H1 (cell line): Measurements from ENCODE around the gene STH. TPM values are rescaled to one million over a fixed set of nuclear protein-coding genes. Genes with fewer than 3 reads are reported as not detected.

Source experiments
- CTCF ChIA-PET: fragments of 300-600 bp; sonication (Branson Sonifier 250); formaldehyde crosslinking; loops from one replicate; lab custom pipeline; 2021; ENCODE audit not compliant: partially characterized antibody; lab: Charles Lee
- POLR2A ChIA-PET: fragments of 300-600 bp; sonication (Branson Sonifier 250); formaldehyde crosslinking; loops from one replicate; lab custom pipeline; 2021; ENCODE audit warnings: inconsistent platforms; ENCODE audit not compliant: partially characterized antibody; lab: Charles Lee
- DNase-seq, 2 experiments: peaks; one replicate each; pipeline versions ENCODE4 v3.0.0 to v3.0.0-alpha.2; 2010 to 2022; ENCODE audit warnings: low spot score in 2 of 2, low read depth in 1 of 2, mixed read lengths in 1 of 2
- FAIRE-seq: peaks from 2 replicates; lab custom pipeline; 2011; peaks lifted over from hg19 to GRCh38; lab: Jason Lieb, UNC
- H2AFZ ChIP-seq: 2 replicates; pipeline ENCODE4 v1.8.1; 2012; ENCODE audit warnings: low read length, inconsistent platforms
- H2AK5ac ChIP-seq: 2 replicates; pipeline ENCODE4 v1.6.1; 2013; ENCODE audit warnings: low read depth, low read length
- H2BK120ac ChIP-seq: replicated peaks from 2 replicates; pipeline ENCODE3; 2013; ENCODE audit warnings: low read depth, low read length, inconsistent platforms
- H2BK12ac ChIP-seq: 2 replicates; pipeline ENCODE4 v1.6.1; 2013; ENCODE audit warnings: low read depth, low read length
- H2BK15ac ChIP-seq: 2 replicates; pipeline ENCODE4 v1.6.1; 2013; ENCODE audit warnings: low read length
- H2BK20ac ChIP-seq: 2 replicates; pipeline ENCODE4 v1.6.1; 2013; ENCODE audit warnings: low read length
- H2BK5ac ChIP-seq: 2 replicates; pipeline ENCODE4 v1.6.1; 2013; ENCODE audit warnings: low read depth, low read length
- H3K14ac ChIP-seq: 2 replicates; pipeline ENCODE4 v1.6.1; 2013; ENCODE audit warnings: inconsistent platforms; ENCODE audit not compliant: insufficient read length
- H3K18ac ChIP-seq: 2 replicates; pipeline ENCODE4 v1.6.1; 2013; ENCODE audit warnings: low read length; ENCODE audit errors: extremely low read depth
- H3K23ac ChIP-seq: 2 replicates; pipeline ENCODE4 v1.6.1; 2013; ENCODE audit warnings: inconsistent platforms; ENCODE audit not compliant: insufficient read length
- H3K23me2 ChIP-seq: 2 replicates; pipeline ENCODE4 v1.6.1; 2013; ENCODE audit warnings: low read depth, low read length
- H3K27ac ChIP-seq: 2 replicates; pipeline ENCODE4 v1.6.1; 2011; ENCODE audit warnings: low read depth, low read length, inconsistent platforms
- H3K27me3 ChIP-seq, 4 experiments: replicated peaks in 1 of 4; 1 replicate in 1 of 4; 2 replicates in 3 of 4; pipeline versions ENCODE4 v1.6.1 to v1.8.1; 2011 to 2013; ENCODE audit warnings: low read length in 3 of 4, mild to moderate bottlenecking in 3 of 4, inconsistent platforms in 2 of 4, mixed read lengths in 2 of 4, moderate library complexity in 1 of 4; ENCODE audit not compliant: control insufficient read depth in 3 of 4, insufficient read depth in 3 of 4; ENCODE audit errors: extremely low read depth in 1 of 4
- H3K36me3 ChIP-seq, 4 experiments: 2 replicates each; pipeline versions ENCODE4 v1.6.1 to v1.8.1; 2011 to 2013; ENCODE audit warnings: mild to moderate bottlenecking in 4 of 4, low read length in 3 of 4, moderate library complexity in 2 of 4, control low read depth in 1 of 4, inconsistent platforms in 1 of 4; ENCODE audit not compliant: insufficient read depth in 4 of 4, control insufficient read depth in 2 of 4
- H3K4ac ChIP-seq: replicated peaks from 2 replicates; pipeline ENCODE3; 2013; ENCODE audit warnings: low read length, low read depth, mixed read lengths, inconsistent platforms; ENCODE audit not compliant: insufficient read length
- H3K4me1 ChIP-seq, 4 experiments: replicated peaks in 1 of 4; 1 replicate in 1 of 4; 2 replicates in 3 of 4; pipeline versions ENCODE4 v1.6.1 to v1.8.1; 2011 to 2013; ENCODE audit warnings: low read length in 3 of 4, inconsistent platforms in 2 of 4, mixed read lengths in 1 of 4; ENCODE audit not compliant: insufficient read depth in 4 of 4, control insufficient read depth in 3 of 4
- H3K4me2 ChIP-seq, 2 experiments: 2 replicates each; pipeline versions ENCODE4 v1.6.1 to v1.8.1; 2011 to 2013; ENCODE audit warnings: low read depth in 2 of 2, low read length in 2 of 2, control low read depth in 1 of 2, inconsistent platforms in 1 of 2, mild to moderate bottlenecking in 1 of 2; ENCODE audit not compliant: insufficient read depth in 1 of 2
- H3K4me3 ChIP-seq, 4 experiments: fragments of 200-600, 300-600 bp in 1 of 4; sonication (generic), shearing (Covaris generic), sonication (Bioruptor Twin) in 1 of 4; 2 replicates each; pipeline versions ENCODE4 v1.5.1 to v1.8.1; 2011 to 2016; ENCODE audit warnings: low read length in 4 of 4, low read depth in 3 of 4, control low read depth in 2 of 4, inconsistent platforms in 2 of 4, mild to moderate bottlenecking in 2 of 4, mixed read lengths in 1 of 4, moderate library complexity in 1 of 4; ENCODE audit not compliant: insufficient read depth in 2 of 4; ENCODE audit errors: extremely low read depth in 1 of 4
- H3K56ac ChIP-seq: replicated peaks from 2 replicates; pipeline ENCODE3; 2013; ENCODE audit warnings: low read depth, mild to moderate bottlenecking, mixed read lengths, low read length, inconsistent platforms; ENCODE audit not compliant: insufficient read length
- H3K79me1 ChIP-seq: 2 replicates; pipeline ENCODE4 v1.6.1; 2013; ENCODE audit warnings: low read depth, low read length, control low read depth
- H3K79me2 ChIP-seq, 2 experiments: 2 replicates each; pipeline versions ENCODE4 v1.6.1 to v1.8.1; 2012 to 2013; ENCODE audit warnings: low read length in 2 of 2, mild to moderate bottlenecking in 2 of 2, inconsistent platforms in 1 of 2; ENCODE audit not compliant: insufficient read depth in 2 of 2, control insufficient read depth in 1 of 2
- H3K9ac ChIP-seq, 4 experiments: replicated peaks in 1 of 4; 1 replicate in 1 of 4; 2 replicates in 3 of 4; pipeline versions ENCODE4 v1.6.1 to v1.8.1; 2011 to 2013; ENCODE audit warnings: low read depth in 3 of 4, low read length in 3 of 4, control low read depth in 2 of 4, mild to moderate bottlenecking in 2 of 4, moderate library complexity in 2 of 4, inconsistent platforms in 1 of 4; ENCODE audit errors: extremely low read depth in 1 of 4
- H3K9me3 ChIP-seq, 2 experiments: 2 replicates each; pipeline versions ENCODE4 v1.6.1 to v1.8.1; 2012 to 2013; ENCODE audit warnings: mild to moderate bottlenecking in 2 of 2, moderate library complexity in 2 of 2, control low read depth in 1 of 2, inconsistent platforms in 1 of 2, low read depth in 1 of 2, low read length in 1 of 2, mixed read lengths in 1 of 2; ENCODE audit not compliant: insufficient read depth in 2 of 2
- H4K20me1 ChIP-seq, 2 experiments: replicated peaks in 1 of 2; 2 replicates each; pipeline versions ENCODE3 to v1.8.1; 2011 to 2013; ENCODE audit warnings: inconsistent platforms in 2 of 2, low read length in 2 of 2, mild to moderate bottlenecking in 1 of 2; ENCODE audit not compliant: insufficient read depth in 2 of 2, control insufficient read depth in 1 of 2
- H4K5ac ChIP-seq: 2 replicates; pipeline ENCODE4 v1.6.1; 2013; ENCODE audit warnings: low read length, low read depth, mixed read lengths, inconsistent platforms; ENCODE audit not compliant: insufficient read length
- H4K8ac ChIP-seq: 2 replicates; pipeline ENCODE4 v1.8.0; 2013; ENCODE audit warnings: mild to moderate bottlenecking, moderate library complexity, low read length, inconsistent platforms; ENCODE audit not compliant: insufficient read depth; ENCODE audit errors: extremely low read depth
- H4K91ac ChIP-seq: replicated peaks from 2 replicates; pipeline ENCODE3; 2013; ENCODE audit warnings: low read length, mixed read lengths, inconsistent platforms; ENCODE audit not compliant: insufficient read length
- BCL11A ChIP-seq, 2 experiments: IDR thresholded peaks; one replicate each; pipeline ENCODE4 v1.6.1; 2011; ENCODE audit warnings: low read depth in 2 of 2, low read length in 2 of 2, mild to moderate bottlenecking in 2 of 2
- CTBP2 ChIP-seq: IDR thresholded peaks from 2 replicates; pipeline ENCODE4 v1.7.0; 2011; ENCODE audit warnings: borderline replicate concordance, mild to moderate bottlenecking, moderate library complexity, mixed read lengths, low read length; ENCODE audit not compliant: insufficient read depth, insufficient read length
- EGR1 ChIP-seq: IDR thresholded peaks from 2 replicates; pipeline ENCODE4 v1.6.1; 2011; ENCODE audit warnings: low read depth, low read length, borderline replicate concordance
- KDM5A ChIP-seq: fragments of 200-600 bp; IDR thresholded peaks from 2 replicates; pipeline ENCODE4 v1.7.1; 2012; ENCODE audit warnings: mild to moderate bottlenecking, low read length, inconsistent platforms, mixed read lengths
- NANOG ChIP-seq: IDR thresholded peaks from 2 replicates; pipeline ENCODE4 v1.6.1; 2011; ENCODE audit warnings: low read length, low read depth, mild to moderate bottlenecking, inconsistent platforms; ENCODE audit not compliant: insufficient read depth, poor library complexity, severe bottlenecking
- RBBP5 ChIP-seq: IDR thresholded peaks from 2 replicates; pipeline ENCODE4 v1.7.1; 2012; ENCODE audit warnings: low read depth, mild to moderate bottlenecking, inconsistent platforms, low read length, moderate library complexity, borderline replicate concordance
- SP4 ChIP-seq: IDR thresholded peaks from 2 replicates; pipeline ENCODE4 v1.6.1; 2012; ENCODE audit warnings: low read length, inconsistent platforms
- ZNF274 ChIP-seq: IDR thresholded peaks from 2 replicates; pipeline ENCODE4 v1.7.0; 2012; ENCODE audit warnings: low read length, borderline replicate concordance; ENCODE audit errors: extremely low read depth
- WGBS, 2 experiments: shearing (Covaris generic) in 1 of 2; methylation state at CpG; one replicate each; pipeline versions ENCODE4 v1.1.6 to v1.1.7; 2013 to 2015; ENCODE audit warnings: low lambda C conversion rate in 2 of 2, mixed read lengths in 2 of 2, inconsistent platforms in 1 of 2, low coverage in 1 of 2, missing lambda C conversion rate in 1 of 2; ENCODE audit not compliant: insufficient replicate concordance in 2 of 2, insufficient coverage in 1 of 2, insufficient read length in 1 of 2; ENCODE audit errors: extremely low coverage in 1 of 2, missing lambda C conversion rate in 1 of 2; 5-methylcytosine and 5-hydroxymethylcytosine counted together
- polyA plus RNA-seq, 7 experiments: library from polyadenylated mRNA; depleted of rRNA in 3 of 7; stranded (reverse) in 5 of 7; unstranded in 2 of 7; fragments of >200 nt in 5 of 7; fragments of 200-250 nt in 2 of 7; gene quantifications; 1 replicate in 5 of 7; 2 replicates in 1 of 7; 4 replicates in 1 of 7; pipeline versions ENCODE4 v1.2.1 to v1.2.3, GENCODE V29; 2011 to 2013; ENCODE audit warnings: missing spikeins in 2 of 7, mixed read lengths in 2 of 7
- total RNA-seq: library from RNA; stranded (reverse); fragmentation: NEBNext Ultra II Directional; extraction: Animal tissue kit (Norgen Biotek cat#: 25700); gene quantifications from 2 replicates; pipeline ENCODE4 v1.2.1, GENCODE V29; 2021
- TF ChIP-seq, protein P1 (sequence below), 3 experiments: IDR thresholded peaks; 1 replicate in 2 of 3; 2 replicates in 1 of 3; pipeline versions ENCODE4 v1.5.1 to v1.6.1; 2011; ENCODE audit warnings: low read length in 3 of 3, mild to moderate bottlenecking in 3 of 3, inconsistent platforms in 2 of 3, low read depth in 1 of 3, moderate library complexity in 1 of 3; ENCODE audit not compliant: insufficient read depth in 1 of 3; ENCODE audit errors: control extremely low read depth in 1 of 3
- TF ChIP-seq, protein P2 (sequence below): IDR thresholded peaks from 2 replicates; pipeline ENCODE4 v1.6.1; 2012; ENCODE audit warnings: inconsistent platforms

Gene STH
- total and polyA plus RNA-seq, 2 of the 8 experiments (the other 6 are each of a cell fraction or from before 2014, with no cell fraction given) = not detected

DNA sequence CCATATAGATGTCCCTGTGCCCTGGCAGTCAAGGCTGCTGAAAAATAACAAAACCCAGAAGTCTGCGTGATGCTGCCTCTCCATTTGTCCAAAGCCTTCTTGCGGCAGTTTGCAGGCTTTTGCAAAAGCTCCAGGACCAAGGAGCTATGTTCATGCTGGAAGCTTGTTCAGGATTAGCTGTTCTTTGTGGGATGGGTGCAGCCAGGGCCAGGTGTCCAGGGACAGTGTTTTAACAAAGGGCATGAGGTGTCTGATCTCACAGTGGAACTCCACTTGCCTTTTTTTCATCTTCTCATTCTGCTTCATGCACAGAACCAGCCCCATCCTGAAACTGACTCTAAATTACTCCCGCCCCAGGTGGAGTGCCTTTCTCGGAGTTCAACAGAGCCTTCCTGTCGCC, 31.7 kb upstream of the STH start:
- no peak overlapping the region for H3K4me2 ChIP-seq
- H2BK120ac ChIP-seq = no peak overlapping the region
- no peak for FAIRE-seq
- H3K9me3 ChIP-seq = no peaks in the 10 kb centered on the region
- H3K23ac ChIP-seq = no peak overlapping the region
- H2BK20ac ChIP-seq = no peak overlapping the region
- no peak overlapping the region for H3K56ac ChIP-seq
- no peak overlapping the region for H4K91ac ChIP-seq
- peaks cover 0 to 3% (median 0%) of the 10 kb centered on the region in 4 experiments; a peak in 1 of 7 replicates for H3K4me1 ChIP-seq
- H4K5ac ChIP-seq = no peak overlapping the region
- no peak overlapping the region for H4K8ac ChIP-seq
- H3K36me3 ChIP-seq = no peaks in the 10 kb centered on the region
- H3K18ac ChIP-seq = no peak overlapping the region
- H3K23me2 ChIP-seq = peaks cover 10% of the 10 kb centered on the region; the same call in 1 of the 2 replicates
- H3K27ac ChIP-seq = no peak overlapping the region
- no peak overlapping the region for H3K4ac ChIP-seq
- H3K79me1 ChIP-seq = no peaks in the 10 kb centered on the region
- H2BK12ac ChIP-seq = no peak overlapping the region
- no peaks in the 10 kb centered on the region for H4K20me1 ChIP-seq
- H3K9ac ChIP-seq = no peak overlapping the region
- H3K4me3 ChIP-seq = no peak overlapping the region
- POLR2A ChIA-PET = interaction anchor here (0.6 kb wide), 1 partner anchor 325 kb away, joined by 5 read pairs; no protein-coding TSS in a partner anchor
- 87% methylated on average over 5 of the region's 5 CpGs; no CpG with 5 or more reads in 1 of the 2 experiments for WGBS, 2 experiments
- H2AK5ac ChIP-seq = no peak overlapping the region
- no peak overlapping the region for H3K14ac ChIP-seq
- no peaks in the 10 kb centered on the region for H3K79me2 ChIP-seq
- no peak overlapping the region for H2AFZ ChIP-seq
- no peak for DNase-seq
- no peak overlapping the region for H2BK15ac ChIP-seq
- TF ChIP-seq, protein P1, sequence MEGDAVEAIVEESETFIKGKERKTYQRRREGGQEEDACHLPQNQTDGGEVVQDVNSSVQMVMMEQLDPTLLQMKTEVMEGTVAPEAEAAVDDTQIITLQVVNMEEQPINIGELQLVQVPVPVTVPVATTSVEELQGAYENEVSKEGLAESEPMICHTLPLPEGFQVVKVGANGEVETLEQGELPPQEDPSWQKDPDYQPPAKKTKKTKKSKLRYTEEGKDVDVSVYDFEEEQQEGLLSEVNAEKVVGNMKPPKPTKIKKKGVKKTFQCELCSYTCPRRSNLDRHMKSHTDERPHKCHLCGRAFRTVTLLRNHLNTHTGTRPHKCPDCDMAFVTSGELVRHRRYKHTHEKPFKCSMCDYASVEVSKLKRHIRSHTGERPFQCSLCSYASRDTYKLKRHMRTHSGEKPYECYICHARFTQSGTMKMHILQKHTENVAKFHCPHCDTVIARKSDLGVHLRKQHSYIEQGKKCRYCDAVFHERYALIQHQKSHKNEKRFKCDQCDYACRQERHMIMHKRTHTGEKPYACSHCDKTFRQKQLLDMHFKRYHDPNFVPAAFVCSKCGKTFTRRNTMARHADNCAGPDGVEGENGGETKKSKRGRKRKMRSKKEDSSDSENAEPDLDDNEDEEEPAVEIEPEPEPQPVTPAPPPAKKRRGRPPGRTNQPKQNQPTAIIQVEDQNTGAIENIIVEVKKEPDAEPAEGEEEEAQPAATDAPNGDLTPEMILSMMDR (IDR thresholded peaks at IDR 0.05; ENCODE audit: control extremely low read depth in 1 of 3, insufficient read depth in 1 of 3, low read depth in 1 of 3, low read length in 3 of 3) = no peak
- TF ChIP-seq, protein P2, sequence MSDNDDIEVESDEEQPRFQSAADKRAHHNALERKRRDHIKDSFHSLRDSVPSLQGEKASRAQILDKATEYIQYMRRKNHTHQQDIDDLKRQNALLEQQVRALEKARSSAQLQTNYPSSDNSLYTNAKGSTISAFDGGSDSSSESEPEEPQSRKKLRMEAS = no peak
- TF ChIP-seq BCL11A (IDR thresholded peaks at IDR 0.05; ENCODE audit: low read depth in 2 of 2, low read length in 2 of 2) (no peak), ZNF274 (no peak), RBBP5 (no peak), EGR1 (no peak), CTBP2 (no peak), KDM5A (no peak), NANOG (no peak), SP4 (no peak)
- TF ChIP-seq, all 59 proteins: peak for 0
- CTCF ChIA-PET = interaction anchor here (1.0 to 4.4 kb wide), 4 partner anchors 11 to 115 kb away, joined by 3 to 22 read pairs (median 6); no protein-coding TSS in a partner anchor
- peaks cover 0 to 3% (median 0%) of the 10 kb centered on the region in 4 experiments; a peak in 3 of 7 replicates for H3K27me3 ChIP-seq
- H2BK5ac ChIP-seq = no peak overlapping the region
